ENCODE data around the gene KRT6C. TPM values are rescaled to one million over a fixed set of nuclear protein-coding genes. Genes with fewer than 3 reads are reported as not detected.

Gene KRT6C
- total and polyA plus RNA-seq, 2 experiments from 2014 or later, result not detected

DNA sequence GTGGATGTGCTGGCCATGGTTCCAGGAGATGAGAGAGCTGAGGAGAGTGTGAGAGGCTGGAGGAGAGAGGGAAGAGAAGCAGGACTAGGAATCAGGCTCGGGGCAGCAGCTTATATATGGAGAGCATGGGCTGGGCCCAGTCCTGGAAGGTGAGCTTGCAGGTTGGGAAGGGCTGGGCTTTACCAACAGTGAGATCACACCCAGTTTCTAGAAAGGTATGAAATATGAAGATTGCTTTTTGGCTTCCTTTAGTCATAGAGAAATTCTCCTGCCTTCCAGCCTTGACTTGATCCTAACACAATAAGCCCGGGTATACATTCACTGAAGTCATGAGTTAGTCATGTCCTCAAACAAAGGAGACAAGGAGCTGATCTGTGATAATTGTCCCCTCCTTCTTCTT is 19.6 kb upstream of the KRT6C start, which contains the start of gene KRT6A:
TSS of gene KRT6A (minus strand) at position 86 of the 400 bp plus-strand sequence. CDS start at position 17, 69 bp downstream.
- H3K27me3 Mint-ChIP-seq (ENCODE audit: insufficient read depth, low read depth, poor library complexity), result peaks cover 15% of the 10 kb centered on the region
- peaks cover 3% of the 10 kb centered on the region; the same call in 1 of the 3 replicates for H3K36me3 Mint-ChIP-seq (ENCODE audit: low read depth)
- no peaks in the 10 kb centered on the region for H4K20me1 ChIP-seq (replicated peaks; ENCODE audit: insufficient read depth)
- no peak within 1 kb of the TSS for H3K4me3 ChIP-seq
- no peak within 1 kb of the TSS for H3K4me2 ChIP-seq
- H3K9me2 ChIP-seq (ENCODE audit: insufficient read depth), result no peaks in the 10 kb centered on the region
- TF ChIP-seq STAT1 (IDR thresholded peaks at IDR 0.05; ENCODE audit: unreplicated experiment), result no peak
- TF ChIP-seq ZNF331 (CRISPR knock-in tag; IDR thresholded peaks at IDR 0.05; ENCODE audit: low read depth), result no peak
- TF ChIP-seq, protein P1, sequence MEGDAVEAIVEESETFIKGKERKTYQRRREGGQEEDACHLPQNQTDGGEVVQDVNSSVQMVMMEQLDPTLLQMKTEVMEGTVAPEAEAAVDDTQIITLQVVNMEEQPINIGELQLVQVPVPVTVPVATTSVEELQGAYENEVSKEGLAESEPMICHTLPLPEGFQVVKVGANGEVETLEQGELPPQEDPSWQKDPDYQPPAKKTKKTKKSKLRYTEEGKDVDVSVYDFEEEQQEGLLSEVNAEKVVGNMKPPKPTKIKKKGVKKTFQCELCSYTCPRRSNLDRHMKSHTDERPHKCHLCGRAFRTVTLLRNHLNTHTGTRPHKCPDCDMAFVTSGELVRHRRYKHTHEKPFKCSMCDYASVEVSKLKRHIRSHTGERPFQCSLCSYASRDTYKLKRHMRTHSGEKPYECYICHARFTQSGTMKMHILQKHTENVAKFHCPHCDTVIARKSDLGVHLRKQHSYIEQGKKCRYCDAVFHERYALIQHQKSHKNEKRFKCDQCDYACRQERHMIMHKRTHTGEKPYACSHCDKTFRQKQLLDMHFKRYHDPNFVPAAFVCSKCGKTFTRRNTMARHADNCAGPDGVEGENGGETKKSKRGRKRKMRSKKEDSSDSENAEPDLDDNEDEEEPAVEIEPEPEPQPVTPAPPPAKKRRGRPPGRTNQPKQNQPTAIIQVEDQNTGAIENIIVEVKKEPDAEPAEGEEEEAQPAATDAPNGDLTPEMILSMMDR (conservative IDR thresholded peaks at IDR 0.05; ENCODE audit: low read depth in 2 of 2), result no peak
- no peak for TF ChIP-seq NANOG (IDR thresholded peaks at IDR 0.05; ENCODE audit: borderline replicate concordance)
- TF ChIP-seq ZNF462 (CRISPR knock-in tag; IDR thresholded peaks at IDR 0.05), result no peak
- no peak for TF ChIP-seq POLR2AphosphoS5 (IDR thresholded peaks at IDR 0.05; ENCODE audit: low read depth)
- no peak for TF ChIP-seq EZH2 (IDR thresholded peaks at IDR 0.05; ENCODE audit: low read depth, unreplicated experiment)
- TF ChIP-seq, protein P2, sequence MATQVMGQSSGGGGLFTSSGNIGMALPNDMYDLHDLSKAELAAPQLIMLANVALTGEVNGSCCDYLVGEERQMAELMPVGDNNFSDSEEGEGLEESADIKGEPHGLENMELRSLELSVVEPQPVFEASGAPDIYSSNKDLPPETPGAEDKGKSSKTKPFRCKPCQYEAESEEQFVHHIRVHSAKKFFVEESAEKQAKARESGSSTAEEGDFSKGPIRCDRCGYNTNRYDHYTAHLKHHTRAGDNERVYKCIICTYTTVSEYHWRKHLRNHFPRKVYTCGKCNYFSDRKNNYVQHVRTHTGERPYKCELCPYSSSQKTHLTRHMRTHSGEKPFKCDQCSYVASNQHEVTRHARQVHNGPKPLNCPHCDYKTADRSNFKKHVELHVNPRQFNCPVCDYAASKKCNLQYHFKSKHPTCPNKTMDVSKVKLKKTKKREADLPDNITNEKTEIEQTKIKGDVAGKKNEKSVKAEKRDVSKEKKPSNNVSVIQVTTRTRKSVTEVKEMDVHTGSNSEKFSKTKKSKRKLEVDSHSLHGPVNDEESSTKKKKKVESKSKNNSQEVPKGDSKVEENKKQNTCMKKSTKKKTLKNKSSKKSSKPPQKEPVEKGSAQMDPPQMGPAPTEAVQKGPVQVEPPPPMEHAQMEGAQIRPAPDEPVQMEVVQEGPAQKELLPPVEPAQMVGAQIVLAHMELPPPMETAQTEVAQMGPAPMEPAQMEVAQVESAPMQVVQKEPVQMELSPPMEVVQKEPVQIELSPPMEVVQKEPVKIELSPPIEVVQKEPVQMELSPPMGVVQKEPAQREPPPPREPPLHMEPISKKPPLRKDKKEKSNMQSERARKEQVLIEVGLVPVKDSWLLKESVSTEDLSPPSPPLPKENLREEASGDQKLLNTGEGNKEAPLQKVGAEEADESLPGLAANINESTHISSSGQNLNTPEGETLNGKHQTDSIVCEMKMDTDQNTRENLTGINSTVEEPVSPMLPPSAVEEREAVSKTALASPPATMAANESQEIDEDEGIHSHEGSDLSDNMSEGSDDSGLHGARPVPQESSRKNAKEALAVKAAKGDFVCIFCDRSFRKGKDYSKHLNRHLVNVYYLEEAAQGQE (IDR thresholded peaks at IDR 0.05; ENCODE audit: unreplicated experiment), result no peak
- TF ChIP-seq ETS1 (IDR thresholded peaks at IDR 0.05), result no peak
- no peak for TF ChIP-seq JUNB (IDR thresholded peaks at IDR 0.05; ENCODE audit: unreplicated experiment)
- no peak for TF ChIP-seq ZNF114 (CRISPR knock-in tag; IDR thresholded peaks at IDR 0.05)
- TF ChIP-seq CREB1 (CRISPR knock-in tag; IDR thresholded peaks at IDR 0.05; ENCODE audit: low read depth), result no peak
- no peak for TF ChIP-seq EZH2phosphoT487 (IDR thresholded peaks at IDR 0.05; ENCODE audit: unreplicated experiment)
- H3F3A ChIP-seq (replicated peaks; ENCODE audit: low read depth), result no peaks in the 10 kb centered on the region
- no peak within 1 kb of the TSS for H2AFZ ChIP-seq
- peaks cover 26% of the 10 kb centered on the region for H3K4me1 Mint-ChIP-seq
- peaks cover 19% of the 10 kb centered on the region for H3K4me1 ChIP-seq (ENCODE audit: insufficient read depth)
- H3K27me3 ChIP-seq (ENCODE audit: insufficient read depth), result no peaks in the 10 kb centered on the region
- no peak within 1 kb of the TSS for H3K27ac Mint-ChIP-seq
- peaks cover 14% of the 10 kb centered on the region; the same call in 2 of the 3 replicates for H3K9me3 Mint-ChIP-seq
- no peaks in the 10 kb centered on the region for H3K36me3 ChIP-seq (ENCODE audit: insufficient read depth)
- no peaks in the 10 kb centered on the region for H3K79me2 ChIP-seq (replicated peaks; ENCODE audit: insufficient read depth)
- H3K27ac ChIP-seq (ENCODE audit: low read depth), result no peak within 1 kb of the TSS
- H3K4me3 Mint-ChIP-seq, result no peak within 1 kb of the TSS
- ATAC-seq (no peak), DNase-seq (ENCODE audit: low spot score) (no peak)

Data from GM23338 (cell line).